Measurements from ENCODE around the gene CLPSL1. TPM values are rescaled to one million over a fixed set of nuclear protein-coding genes. Genes with fewer than 3 reads are reported as not detected.
A peak's percentile ranks its signal among the peaks of the same experiment; 100 is the strongest.

CLPSL1 gene
- total RNA-seq, 1 donor from 2014 or later: not detected

DNA sequence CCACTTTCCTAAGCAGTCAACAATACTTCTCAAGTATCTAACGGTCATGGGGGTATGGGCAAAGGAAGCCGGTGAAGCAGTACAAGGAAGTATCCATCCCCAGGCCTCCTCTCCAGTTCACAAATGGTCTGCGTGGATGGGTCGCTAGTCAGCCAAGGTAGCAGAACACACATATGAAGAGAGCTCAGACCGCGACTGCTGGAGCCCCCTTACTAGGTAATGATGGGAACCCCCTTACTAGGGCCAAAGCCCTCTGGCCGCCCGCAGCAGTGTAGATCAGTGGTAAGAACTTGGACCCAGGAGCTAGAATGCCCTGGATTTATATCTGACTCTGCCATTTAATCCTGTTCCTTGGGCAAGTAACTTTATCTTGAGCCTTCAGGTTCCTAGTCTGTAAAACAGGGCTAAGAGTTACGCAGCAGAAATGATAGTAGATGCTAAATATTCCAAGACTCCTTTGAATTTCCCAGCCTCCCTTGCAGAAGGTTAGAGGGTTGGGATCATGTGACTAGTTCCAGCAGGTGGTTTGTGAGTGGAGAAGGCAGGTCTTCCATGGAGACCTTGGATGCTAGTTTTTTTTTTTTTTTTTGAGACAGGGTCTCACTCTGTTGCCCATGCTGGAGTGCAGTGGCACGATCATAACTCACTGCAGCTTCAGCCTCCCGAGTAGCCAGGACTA is 6.6 kb upstream of the CLPSL1 start:
- no peaks in the 10 kb centered on the region for H3K9me3 Mint-ChIP-seq
- H3K36me3 Mint-ChIP-seq (ENCODE audit: low read depth): no peaks in the 10 kb centered on the region
- no peak for DNase-seq (ENCODE audit: low spot score)
- H3K27me3 Mint-ChIP-seq (ENCODE audit: low read depth): peaks cover 29% of the 10 kb centered on the region
- H3K27ac Mint-ChIP-seq: no peak overlapping the region
- H3K4me3 Mint-ChIP-seq (ENCODE audit: low read depth): no peak overlapping the region
- intact Hi-C loops (cut with micrococcal nuclease): no loop called here
- H3K4me1 Mint-ChIP-seq (ENCODE audit: low read depth): peaks cover 3% of the 10 kb centered on the region

DNA sequence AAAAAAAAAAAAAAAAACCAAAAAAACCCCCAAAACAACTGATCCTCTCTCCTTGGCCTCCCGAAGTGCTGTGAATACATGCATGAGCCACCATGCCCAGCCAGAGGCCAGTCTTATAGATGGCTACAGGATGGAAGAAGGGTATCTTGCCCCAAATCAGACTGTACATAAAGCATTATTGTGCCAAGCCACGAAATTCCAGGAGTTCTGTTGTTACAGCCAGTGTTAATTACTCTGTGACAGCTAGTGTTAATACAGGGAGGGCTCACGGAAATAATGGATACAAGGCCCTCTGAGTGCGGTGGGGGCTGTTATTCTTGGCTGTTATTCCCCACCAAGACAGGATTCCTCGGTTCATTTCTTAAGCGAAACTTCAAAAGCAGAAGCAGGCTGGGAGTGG is 5.8 kb upstream of the CLPSL1 start:
- intact Hi-C loops (cut with micrococcal nuclease): no loop called here
- DNase-seq (ENCODE audit: low spot score): no peak
- Mint-ChIP-seq H3K27me3 (ENCODE audit: low read depth) (peaks cover 28% of the 10 kb centered on the region), H3K4me1 (ENCODE audit: low read depth) (peaks cover 3% of the 10 kb centered on the region), H3K9me3 (no peaks in the 10 kb centered on the region), H3K36me3 (ENCODE audit: low read depth) (no peaks in the 10 kb centered on the region), H3K4me3 (ENCODE audit: low read depth) (no peak overlapping the region), H3K27ac (no peak overlapping the region)

DNA sequence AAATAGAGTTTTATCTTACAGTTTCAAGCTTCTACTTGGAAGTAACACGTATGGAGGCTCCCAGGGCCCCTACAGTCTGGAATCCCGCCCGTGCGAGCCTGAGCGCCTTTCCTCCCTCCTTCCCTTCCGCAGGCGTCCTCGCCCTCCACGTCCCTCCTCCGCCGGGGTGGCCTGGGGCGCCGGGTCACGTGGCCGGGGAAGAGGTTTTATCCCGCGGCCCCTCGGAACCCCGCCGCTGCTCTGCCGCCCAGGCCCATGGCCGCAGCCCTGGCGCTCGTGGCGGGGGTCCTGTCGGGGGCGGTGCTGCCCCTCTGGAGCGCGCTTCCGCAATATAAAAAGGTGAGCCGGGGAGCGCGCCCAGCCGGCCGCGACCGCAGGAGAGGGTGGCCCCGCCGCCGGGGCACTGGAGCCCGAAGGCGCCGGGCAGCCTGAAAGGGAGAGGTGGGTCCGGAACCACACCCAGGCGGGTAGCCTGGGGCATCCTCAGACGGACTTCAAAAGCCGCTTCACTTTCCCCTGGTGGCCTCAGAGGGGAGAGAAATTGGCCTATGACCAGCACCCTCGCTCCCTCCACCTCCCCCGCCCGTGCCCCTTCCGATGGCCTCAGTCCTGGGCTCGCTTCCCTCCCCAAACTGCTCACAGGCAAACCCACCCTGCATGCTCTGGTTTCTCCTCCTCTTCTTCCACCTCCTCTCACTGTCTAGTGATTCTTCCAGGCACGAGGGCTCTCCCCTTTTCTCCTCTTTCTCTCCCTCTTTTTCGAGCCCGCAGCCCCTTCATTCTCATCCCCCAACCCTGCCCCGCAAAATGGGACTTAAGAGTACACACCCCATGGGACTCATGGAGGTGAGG is 4.2 kb upstream of the CLPSL1 start, which contains the start of gene CLPSL2:
CLPSL2 (plus strand) TSS at position 235 of the 852 bp plus-strand sequence; CDS start at position 256, 21 bp downstream.
- H3K9me3 Mint-ChIP-seq: no peaks in the 10 kb centered on the region
- DNase-seq (ENCODE audit: low spot score): no peak
- peak within 1 kb of the TSS; percentile 59 for H3K4me3 Mint-ChIP-seq (ENCODE audit: low read depth)
- intact Hi-C loops (cut with micrococcal nuclease): no loop called here
- H3K27ac Mint-ChIP-seq: no peak within 1 kb of the TSS
- no peaks in the 10 kb centered on the region for H3K36me3 Mint-ChIP-seq (ENCODE audit: low read depth)
- H3K27me3 Mint-ChIP-seq (ENCODE audit: low read depth): peaks cover 30% of the 10 kb centered on the region
- H3K4me1 Mint-ChIP-seq (ENCODE audit: low read depth): peaks cover 3% of the 10 kb centered on the region

DNA sequence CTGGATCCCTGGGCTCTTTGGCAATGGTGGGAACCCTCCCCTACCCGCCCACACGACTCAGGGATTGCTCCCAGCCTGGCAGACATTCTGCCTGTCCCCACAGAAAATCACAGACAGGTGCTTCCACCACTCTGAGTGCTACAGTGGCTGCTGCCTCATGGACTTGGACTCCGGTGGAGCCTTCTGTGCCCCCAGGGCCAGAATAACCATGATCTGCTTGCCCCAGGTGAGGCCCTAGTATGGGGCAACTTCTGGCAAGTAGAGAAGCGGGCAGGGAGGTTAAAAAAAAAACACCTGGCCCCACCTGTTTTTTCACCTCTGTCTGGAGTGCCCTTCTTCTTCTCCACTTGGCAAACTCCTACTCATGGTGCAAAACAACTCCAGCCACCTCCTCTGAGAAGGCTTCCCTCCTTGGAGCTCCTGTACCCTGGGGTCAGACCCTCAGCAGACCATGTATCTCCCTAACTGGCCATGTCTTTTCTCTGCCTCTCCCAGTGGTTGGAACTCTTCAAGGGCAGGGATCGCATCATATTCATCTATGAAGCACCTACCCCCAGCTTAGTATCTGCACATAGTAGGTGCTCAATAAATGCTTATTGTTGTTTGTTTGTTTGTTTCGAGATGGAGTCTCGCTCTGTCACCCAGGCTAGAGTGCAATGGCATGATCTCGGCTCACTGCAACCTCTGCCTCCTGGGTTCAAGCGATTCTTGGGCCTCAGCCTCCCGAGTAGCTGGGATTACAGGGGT is 3.3 kb upstream of the CLPSL1 start:
- Mint-ChIP-seq H3K27ac (no peak overlapping the region), H3K27me3 (ENCODE audit: low read depth) (peaks cover 28% of the 10 kb centered on the region)
- intact Hi-C loops (cut with micrococcal nuclease): no loop called here

DNA sequence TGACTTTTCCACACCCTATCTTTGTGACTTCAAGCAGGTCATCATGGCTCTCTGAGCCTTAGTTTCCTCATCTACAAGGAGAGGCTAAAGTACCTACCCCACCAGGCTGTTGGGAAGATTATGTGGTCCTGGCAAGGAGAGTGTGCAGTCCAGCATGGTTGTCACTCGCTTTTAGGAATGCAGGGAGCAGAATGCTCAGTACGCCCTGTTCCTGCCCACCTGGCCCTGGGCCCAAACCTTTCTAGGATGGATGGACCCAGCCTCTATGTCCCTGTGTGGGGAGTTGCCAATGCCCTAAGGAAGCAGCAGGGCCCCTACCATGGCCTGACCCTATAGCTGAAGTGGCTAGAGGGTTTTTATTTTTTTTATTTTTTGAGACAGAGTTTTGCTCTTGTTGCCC is 2.4 kb upstream of the CLPSL1 start:
- intact Hi-C loops (cut with micrococcal nuclease): no loop called here
- no peaks in the 10 kb centered on the region for H3K9me3 Mint-ChIP-seq
- H3K36me3 Mint-ChIP-seq (ENCODE audit: low read depth): no peaks in the 10 kb centered on the region
- H3K4me3 Mint-ChIP-seq (ENCODE audit: low read depth): no peak overlapping the region
- no peak overlapping the region for H3K27ac Mint-ChIP-seq
- H3K27me3 Mint-ChIP-seq (ENCODE audit: low read depth): peaks cover 28% of the 10 kb centered on the region
- H3K4me1 Mint-ChIP-seq (ENCODE audit: low read depth): peaks cover 3% of the 10 kb centered on the region
- no peak for DNase-seq (ENCODE audit: low spot score)

More for the DNA sequence above, 3.3 kb upstream of the CLPSL1 start:
- Mint-ChIP-seq H3K9me3 (no peaks in the 10 kb centered on the region), H3K4me1 (ENCODE audit: low read depth) (peaks cover 3% of the 10 kb centered on the region), H3K4me3 (ENCODE audit: low read depth) (peak overlapping the region; percentile 23), H3K36me3 (ENCODE audit: low read depth) (no peaks in the 10 kb centered on the region)
- DNase-seq (ENCODE audit: low spot score): no peak

DNA sequence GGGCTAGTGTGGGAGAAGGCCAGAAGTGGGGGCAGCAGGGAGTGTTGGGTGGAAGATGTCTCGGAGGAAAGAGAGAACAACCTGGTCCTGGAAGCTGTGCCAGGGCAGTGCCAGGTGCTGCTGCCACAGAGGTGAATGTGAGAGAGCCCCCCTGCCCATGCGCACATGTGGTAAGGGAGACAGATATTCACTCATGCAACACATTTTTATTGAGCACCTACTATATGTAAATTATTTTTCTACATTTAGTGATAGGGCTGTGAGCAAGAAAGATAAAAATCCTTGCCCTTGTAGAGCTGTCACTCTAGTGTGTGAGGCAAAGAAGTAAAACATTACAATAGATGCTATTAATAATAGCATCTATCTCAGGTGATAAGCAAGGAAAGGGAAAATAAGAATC is 471 bp downstream of the CLPSL1 start:
- Mint-ChIP-seq H3K27ac (no peak overlapping the region), H3K36me3 (ENCODE audit: low read depth) (no peaks in the 10 kb centered on the region), H3K4me3 (ENCODE audit: low read depth) (no peak overlapping the region), H3K9me3 (no peaks in the 10 kb centered on the region), H3K27me3 (ENCODE audit: low read depth) (peaks cover 22% of the 10 kb centered on the region), H3K4me1 (ENCODE audit: low read depth) (peaks cover 3% of the 10 kb centered on the region)
- intact Hi-C loops (cut with micrococcal nuclease): no loop called here
- no peak for DNase-seq (ENCODE audit: low spot score)

DNA sequence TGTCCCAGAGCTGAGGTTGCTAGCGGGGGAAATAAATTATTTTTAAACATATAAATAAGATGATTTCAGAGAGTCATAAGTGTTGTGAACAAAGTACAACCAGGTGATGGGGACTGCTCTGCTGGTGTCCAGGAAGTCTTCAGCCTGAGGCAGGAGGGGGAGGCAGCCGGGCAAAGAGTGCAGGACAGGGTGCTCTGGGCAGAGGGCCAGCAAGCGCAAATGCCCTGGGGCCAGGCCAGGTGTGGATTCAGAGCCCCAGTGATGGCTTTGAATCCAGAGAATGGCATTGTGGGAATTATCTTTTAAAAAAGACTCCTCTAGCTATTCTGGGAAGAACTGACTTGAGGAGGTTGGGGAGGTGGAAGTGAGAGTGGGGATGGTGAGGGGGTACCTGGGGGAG is 1.6 kb downstream of the CLPSL1 start:
- DNase-seq (ENCODE audit: low spot score): no peak
- Mint-ChIP-seq H3K27ac (no peak overlapping the region), H3K36me3 (ENCODE audit: low read depth) (no peaks in the 10 kb centered on the region), H3K4me3 (ENCODE audit: low read depth) (no peak overlapping the region), H3K27me3 (ENCODE audit: low read depth) (peaks cover 23% of the 10 kb centered on the region), H3K4me1 (ENCODE audit: low read depth) (no peaks in the 10 kb centered on the region), H3K9me3 (no peaks in the 10 kb centered on the region)
- intact Hi-C loops (cut with micrococcal nuclease): no loop called here

DNA sequence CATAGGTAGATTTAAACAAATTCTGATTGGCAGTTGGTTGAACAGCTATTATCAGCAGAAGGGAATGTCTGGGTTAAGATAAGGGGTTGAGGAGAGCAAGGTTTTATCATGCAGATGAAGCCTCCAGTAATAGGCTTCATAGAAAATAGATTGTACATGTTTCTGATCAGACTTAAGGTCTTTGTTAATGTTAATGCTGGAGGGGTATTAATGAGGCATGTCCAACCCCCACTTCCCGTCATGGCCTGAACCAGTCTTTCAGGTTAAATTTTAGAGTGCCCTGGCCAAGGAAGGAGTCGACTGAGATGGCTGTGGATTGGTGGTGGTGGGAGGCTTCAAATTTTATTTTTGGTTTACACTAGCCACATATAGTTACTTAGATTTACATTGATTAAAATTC is 3.4 kb downstream of the CLPSL1 start:
- intact Hi-C loops (cut with micrococcal nuclease): no loop called here
- Mint-ChIP-seq H3K4me1 (ENCODE audit: low read depth) (no peaks in the 10 kb centered on the region), H3K36me3 (ENCODE audit: low read depth) (no peaks in the 10 kb centered on the region), H3K9me3 (no peaks in the 10 kb centered on the region), H3K27me3 (ENCODE audit: low read depth) (peaks cover 26% of the 10 kb centered on the region), H3K27ac (no peak overlapping the region), H3K4me3 (ENCODE audit: low read depth) (no peak overlapping the region)
- DNase-seq (ENCODE audit: low spot score): no peak

DNA sequence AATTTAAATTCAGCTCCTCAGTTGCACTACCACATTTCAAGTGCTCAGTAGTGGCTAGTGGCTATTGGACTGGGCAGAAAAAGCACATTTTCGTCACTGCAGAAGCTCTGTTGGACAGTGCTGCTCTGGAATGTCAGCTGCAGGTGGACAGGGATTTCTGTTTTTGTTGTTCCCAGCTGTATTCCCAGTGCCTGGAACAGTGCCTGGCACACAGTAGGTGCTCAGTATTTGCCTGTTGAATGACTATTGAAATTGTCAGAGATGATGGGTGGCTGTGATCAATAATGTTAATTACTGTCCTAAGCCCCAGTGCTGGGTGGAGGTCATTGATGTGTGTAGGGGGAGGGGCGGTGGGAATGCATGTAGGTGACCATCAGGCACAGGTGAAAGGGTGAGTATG is 5.5 kb downstream of the CLPSL1 start:
- intact Hi-C loops (cut with micrococcal nuclease): no loop called here
- H3K4me3 Mint-ChIP-seq (ENCODE audit: low read depth): no peak overlapping the region
- DNase-seq (ENCODE audit: low spot score): no peak
- H3K9me3 Mint-ChIP-seq: no peaks in the 10 kb centered on the region
- no peak overlapping the region for H3K27ac Mint-ChIP-seq
- peaks cover 30% of the 10 kb centered on the region for H3K27me3 Mint-ChIP-seq (ENCODE audit: low read depth)
- no peaks in the 10 kb centered on the region for H3K36me3 Mint-ChIP-seq (ENCODE audit: low read depth)
- H3K4me1 Mint-ChIP-seq (ENCODE audit: low read depth): no peaks in the 10 kb centered on the region

DNA sequence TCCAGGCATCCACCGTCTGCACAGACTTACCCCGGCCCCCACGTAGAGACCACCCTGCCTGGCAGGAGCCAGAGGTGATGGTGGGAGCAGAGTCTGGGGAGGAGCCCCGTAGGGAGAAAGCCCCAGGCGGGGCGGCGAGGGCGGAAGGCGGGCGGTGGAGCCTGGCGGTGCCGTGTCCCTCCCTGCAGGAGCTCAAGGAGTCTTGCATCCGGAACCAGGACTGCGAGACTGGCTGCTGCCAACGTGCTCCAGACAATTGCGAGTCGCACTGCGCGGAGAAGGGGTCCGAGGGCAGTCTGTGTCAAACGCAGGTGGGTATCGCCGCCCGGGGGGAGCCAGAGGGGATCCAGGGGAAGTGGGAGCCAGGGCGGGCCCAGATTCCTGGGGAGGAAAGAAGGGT is 6.0 kb downstream of the CLPSL1 start:
- Mint-ChIP-seq H3K27ac (no peak overlapping the region), H3K4me3 (ENCODE audit: low read depth) (no peak overlapping the region), H3K4me1 (ENCODE audit: low read depth) (no peaks in the 10 kb centered on the region), H3K27me3 (ENCODE audit: low read depth) (peaks cover 28% of the 10 kb centered on the region), H3K36me3 (ENCODE audit: low read depth) (no peaks in the 10 kb centered on the region), H3K9me3 (no peaks in the 10 kb centered on the region)
- DNase-seq (ENCODE audit: low spot score): no peak
- intact Hi-C loops (cut with micrococcal nuclease): no loop called here

DNA sequence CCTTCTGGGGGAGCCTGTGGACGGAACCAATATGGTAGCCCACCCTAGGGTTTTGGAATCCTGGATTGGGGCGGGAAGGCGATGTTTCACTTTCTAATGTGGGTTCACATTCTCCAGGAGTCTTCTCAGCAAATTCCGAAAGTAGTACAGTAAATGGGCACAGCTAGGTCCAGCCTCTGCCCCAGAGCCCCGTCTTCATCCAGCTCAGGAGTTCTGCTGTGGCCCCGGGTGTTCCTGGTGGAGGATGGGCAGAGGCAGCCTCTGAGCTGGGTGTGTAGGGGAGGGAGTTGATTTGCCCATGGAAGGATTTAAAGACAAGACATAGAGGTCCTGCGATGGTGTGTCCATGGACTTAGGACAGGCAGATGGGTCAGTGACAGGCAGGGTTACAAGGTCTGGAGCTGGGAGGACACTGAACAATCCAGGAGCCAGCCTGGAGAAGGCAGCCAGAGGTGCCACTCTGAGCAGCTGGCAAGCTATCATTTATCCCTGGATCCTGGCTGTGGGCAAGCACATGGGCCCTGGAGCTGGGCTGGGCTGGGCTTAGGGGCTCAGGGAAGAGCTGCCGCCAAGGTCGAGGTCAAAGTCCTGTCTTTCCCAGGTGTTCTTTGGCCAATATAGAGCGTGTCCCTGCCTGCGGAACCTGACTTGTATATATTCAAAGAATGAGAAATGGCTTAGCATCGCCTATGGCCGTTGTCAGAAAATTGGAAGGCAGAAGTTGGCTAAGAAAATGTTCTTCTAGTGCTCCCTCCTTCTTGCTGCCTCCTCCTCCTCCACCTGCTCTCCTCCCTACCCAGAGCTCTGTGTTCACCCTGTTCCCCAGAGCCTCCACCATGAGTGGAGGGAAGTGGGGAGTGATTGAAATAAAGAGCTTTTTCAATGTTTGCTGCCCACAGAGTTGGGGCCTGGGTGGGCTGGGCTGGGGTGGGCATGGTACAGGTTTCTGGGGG is 6.7 kb downstream of the CLPSL1 start:
- Mint-ChIP-seq H3K27ac (no peak overlapping the region), H3K27me3 (ENCODE audit: low read depth) (peaks cover 28% of the 10 kb centered on the region), H3K4me1 (ENCODE audit: low read depth) (no peaks in the 10 kb centered on the region), H3K4me3 (ENCODE audit: low read depth) (no peak overlapping the region), H3K36me3 (ENCODE audit: low read depth) (no peaks in the 10 kb centered on the region), H3K9me3 (no peaks in the 10 kb centered on the region)
- DNase-seq (ENCODE audit: low spot score): no peak
- intact Hi-C loops (cut with micrococcal nuclease): no loop called here

DNA sequence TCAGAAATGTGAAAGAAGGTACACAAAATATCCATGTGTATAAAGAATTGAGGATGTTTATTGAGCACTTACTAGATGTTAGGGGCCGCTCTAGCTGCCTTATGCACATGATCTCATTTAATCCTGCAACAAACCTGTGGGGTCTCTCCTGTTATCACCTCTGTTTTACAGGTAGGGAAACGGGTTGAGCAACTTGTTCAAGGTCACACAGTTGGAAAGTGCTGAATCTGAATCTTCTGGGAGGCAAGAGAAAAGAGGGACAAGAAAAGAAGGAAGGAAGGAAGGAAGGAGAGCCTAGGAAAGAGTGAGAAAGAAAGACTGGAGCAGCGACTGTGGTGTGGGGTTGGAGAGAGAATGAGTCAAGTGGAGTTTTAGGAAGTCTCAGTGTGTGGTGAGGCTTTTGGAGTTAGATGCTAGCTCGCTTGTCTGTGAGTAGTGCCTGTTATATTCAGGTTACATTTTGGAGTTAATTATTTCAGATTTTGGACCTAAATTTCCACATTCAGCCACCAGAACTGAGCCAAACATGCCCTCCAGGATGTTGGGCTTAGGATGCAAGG is 7.7 kb downstream of the CLPSL1 start:
- intact Hi-C loops (cut with micrococcal nuclease): no loop called here
- H3K27me3 Mint-ChIP-seq (ENCODE audit: low read depth): peaks cover 31% of the 10 kb centered on the region
- no peaks in the 10 kb centered on the region for H3K4me1 Mint-ChIP-seq (ENCODE audit: low read depth)
- DNase-seq (ENCODE audit: low spot score): no peak
- H3K27ac Mint-ChIP-seq: no peak overlapping the region
- H3K9me3 Mint-ChIP-seq: no peaks in the 10 kb centered on the region
- H3K4me3 Mint-ChIP-seq (ENCODE audit: low read depth): no peak overlapping the region
- H3K36me3 Mint-ChIP-seq (ENCODE audit: low read depth): no peaks in the 10 kb centered on the region
